H1 (cell line): ENCODE data around the gene L1TD1. TPM values are rescaled to one million over a fixed set of nuclear protein-coding genes. Genes with fewer than 3 reads are reported as not detected.
"Not testable (repeated sequence)": the region's sequence is repeated elsewhere in the genome, so short reads cannot be mapped to it uniquely, and the experiment has no call there.

ENCODE experiments used
- CTCF ChIA-PET: fragments of 300-600 bp; sonication (Branson Sonifier 250); formaldehyde crosslinking; loops from one replicate; lab custom pipeline; 2021; ENCODE audit not compliant: partially characterized antibody; lab: Charles Lee
- POLR2A ChIA-PET: fragments of 300-600 bp; sonication (Branson Sonifier 250); formaldehyde crosslinking; loops from one replicate; lab custom pipeline; 2021; ENCODE audit warnings: inconsistent platforms; ENCODE audit not compliant: partially characterized antibody; lab: Charles Lee
- DNase-seq, 2 experiments: peaks; one replicate each; pipeline versions ENCODE4 v3.0.0 to v3.0.0-alpha.2; 2010 to 2022; ENCODE audit warnings: low spot score in 2 of 2, low read depth in 1 of 2, mixed read lengths in 1 of 2
- FAIRE-seq: peaks from 2 replicates; lab custom pipeline; 2011; peaks lifted over from hg19 to GRCh38; lab: Jason Lieb, UNC
- H2AFZ ChIP-seq: 2 replicates; pipeline ENCODE4 v1.8.1; 2012; ENCODE audit warnings: low read length, inconsistent platforms
- H2AK5ac ChIP-seq: 2 replicates; pipeline ENCODE4 v1.6.1; 2013; ENCODE audit warnings: low read depth, low read length
- H2BK120ac ChIP-seq: replicated peaks from 2 replicates; pipeline ENCODE3; 2013; ENCODE audit warnings: low read depth, low read length, inconsistent platforms
- H2BK12ac ChIP-seq: 2 replicates; pipeline ENCODE4 v1.6.1; 2013; ENCODE audit warnings: low read depth, low read length
- H2BK15ac ChIP-seq: 2 replicates; pipeline ENCODE4 v1.6.1; 2013; ENCODE audit warnings: low read length
- H2BK20ac ChIP-seq: 2 replicates; pipeline ENCODE4 v1.6.1; 2013; ENCODE audit warnings: low read length
- H2BK5ac ChIP-seq: 2 replicates; pipeline ENCODE4 v1.6.1; 2013; ENCODE audit warnings: low read depth, low read length
- H3K14ac ChIP-seq: 2 replicates; pipeline ENCODE4 v1.6.1; 2013; ENCODE audit warnings: inconsistent platforms; ENCODE audit not compliant: insufficient read length
- H3K18ac ChIP-seq: 2 replicates; pipeline ENCODE4 v1.6.1; 2013; ENCODE audit warnings: low read length; ENCODE audit errors: extremely low read depth
- H3K23ac ChIP-seq: 2 replicates; pipeline ENCODE4 v1.6.1; 2013; ENCODE audit warnings: inconsistent platforms; ENCODE audit not compliant: insufficient read length
- H3K23me2 ChIP-seq: 2 replicates; pipeline ENCODE4 v1.6.1; 2013; ENCODE audit warnings: low read depth, low read length
- H3K27ac ChIP-seq: 2 replicates; pipeline ENCODE4 v1.6.1; 2011; ENCODE audit warnings: low read depth, low read length, inconsistent platforms
- H3K27me3 ChIP-seq, 4 experiments: replicated peaks in 1 of 4; 1 replicate in 1 of 4; 2 replicates in 3 of 4; pipeline versions ENCODE4 v1.6.1 to v1.8.1; 2011 to 2013; ENCODE audit warnings: low read length in 3 of 4, mild to moderate bottlenecking in 3 of 4, inconsistent platforms in 2 of 4, mixed read lengths in 2 of 4, moderate library complexity in 1 of 4; ENCODE audit not compliant: control insufficient read depth in 3 of 4, insufficient read depth in 3 of 4; ENCODE audit errors: extremely low read depth in 1 of 4
- H3K36me3 ChIP-seq, 4 experiments: 2 replicates each; pipeline versions ENCODE4 v1.6.1 to v1.8.1; 2011 to 2013; ENCODE audit warnings: mild to moderate bottlenecking in 4 of 4, low read length in 3 of 4, moderate library complexity in 2 of 4, control low read depth in 1 of 4, inconsistent platforms in 1 of 4; ENCODE audit not compliant: insufficient read depth in 4 of 4, control insufficient read depth in 2 of 4
- H3K4ac ChIP-seq: replicated peaks from 2 replicates; pipeline ENCODE3; 2013; ENCODE audit warnings: low read length, low read depth, mixed read lengths, inconsistent platforms; ENCODE audit not compliant: insufficient read length
- H3K4me1 ChIP-seq, 4 experiments: replicated peaks in 1 of 4; 1 replicate in 1 of 4; 2 replicates in 3 of 4; pipeline versions ENCODE4 v1.6.1 to v1.8.1; 2011 to 2013; ENCODE audit warnings: low read length in 3 of 4, inconsistent platforms in 2 of 4, mixed read lengths in 1 of 4; ENCODE audit not compliant: insufficient read depth in 4 of 4, control insufficient read depth in 3 of 4
- H3K4me2 ChIP-seq, 2 experiments: 2 replicates each; pipeline versions ENCODE4 v1.6.1 to v1.8.1; 2011 to 2013; ENCODE audit warnings: low read depth in 2 of 2, low read length in 2 of 2, control low read depth in 1 of 2, inconsistent platforms in 1 of 2, mild to moderate bottlenecking in 1 of 2; ENCODE audit not compliant: insufficient read depth in 1 of 2
- H3K4me3 ChIP-seq, 4 experiments: fragments of 200-600, 300-600 bp in 1 of 4; sonication (generic), shearing (Covaris generic), sonication (Bioruptor Twin) in 1 of 4; 2 replicates each; pipeline versions ENCODE4 v1.5.1 to v1.8.1; 2011 to 2016; ENCODE audit warnings: low read length in 4 of 4, low read depth in 3 of 4, control low read depth in 2 of 4, inconsistent platforms in 2 of 4, mild to moderate bottlenecking in 2 of 4, mixed read lengths in 1 of 4, moderate library complexity in 1 of 4; ENCODE audit not compliant: insufficient read depth in 2 of 4; ENCODE audit errors: extremely low read depth in 1 of 4
- H3K56ac ChIP-seq: replicated peaks from 2 replicates; pipeline ENCODE3; 2013; ENCODE audit warnings: low read depth, mild to moderate bottlenecking, mixed read lengths, low read length, inconsistent platforms; ENCODE audit not compliant: insufficient read length
- H3K79me1 ChIP-seq: 2 replicates; pipeline ENCODE4 v1.6.1; 2013; ENCODE audit warnings: low read depth, low read length, control low read depth
- H3K79me2 ChIP-seq, 2 experiments: 2 replicates each; pipeline versions ENCODE4 v1.6.1 to v1.8.1; 2012 to 2013; ENCODE audit warnings: low read length in 2 of 2, mild to moderate bottlenecking in 2 of 2, inconsistent platforms in 1 of 2; ENCODE audit not compliant: insufficient read depth in 2 of 2, control insufficient read depth in 1 of 2
- H3K9ac ChIP-seq, 4 experiments: replicated peaks in 1 of 4; 1 replicate in 1 of 4; 2 replicates in 3 of 4; pipeline versions ENCODE4 v1.6.1 to v1.8.1; 2011 to 2013; ENCODE audit warnings: low read depth in 3 of 4, low read length in 3 of 4, control low read depth in 2 of 4, mild to moderate bottlenecking in 2 of 4, moderate library complexity in 2 of 4, inconsistent platforms in 1 of 4; ENCODE audit errors: extremely low read depth in 1 of 4
- H3K9me3 ChIP-seq, 2 experiments: 2 replicates each; pipeline versions ENCODE4 v1.6.1 to v1.8.1; 2012 to 2013; ENCODE audit warnings: mild to moderate bottlenecking in 2 of 2, moderate library complexity in 2 of 2, control low read depth in 1 of 2, inconsistent platforms in 1 of 2, low read depth in 1 of 2, low read length in 1 of 2, mixed read lengths in 1 of 2; ENCODE audit not compliant: insufficient read depth in 2 of 2
- H4K20me1 ChIP-seq, 2 experiments: replicated peaks in 1 of 2; 2 replicates each; pipeline versions ENCODE3 to v1.8.1; 2011 to 2013; ENCODE audit warnings: inconsistent platforms in 2 of 2, low read length in 2 of 2, mild to moderate bottlenecking in 1 of 2; ENCODE audit not compliant: insufficient read depth in 2 of 2, control insufficient read depth in 1 of 2
- H4K5ac ChIP-seq: 2 replicates; pipeline ENCODE4 v1.6.1; 2013; ENCODE audit warnings: low read length, low read depth, mixed read lengths, inconsistent platforms; ENCODE audit not compliant: insufficient read length
- H4K8ac ChIP-seq: 2 replicates; pipeline ENCODE4 v1.8.0; 2013; ENCODE audit warnings: mild to moderate bottlenecking, moderate library complexity, low read length, inconsistent platforms; ENCODE audit not compliant: insufficient read depth; ENCODE audit errors: extremely low read depth
- H4K91ac ChIP-seq: replicated peaks from 2 replicates; pipeline ENCODE3; 2013; ENCODE audit warnings: low read length, mixed read lengths, inconsistent platforms; ENCODE audit not compliant: insufficient read length
- CTCF ChIP-seq, 3 experiments: IDR thresholded peaks; 1 replicate in 2 of 3; 2 replicates in 1 of 3; pipeline versions ENCODE4 v1.5.1 to v1.6.1; 2011; ENCODE audit warnings: low read length in 3 of 3, mild to moderate bottlenecking in 3 of 3, inconsistent platforms in 2 of 3, low read depth in 1 of 3, moderate library complexity in 1 of 3; ENCODE audit not compliant: insufficient read depth in 1 of 3; ENCODE audit errors: control extremely low read depth in 1 of 3
- FOSL1 ChIP-seq: IDR thresholded peaks from 2 replicates; pipeline ENCODE4 v1.6.1; 2011; ENCODE audit warnings: mild to moderate bottlenecking, low read depth, low read length, moderate library complexity; ENCODE audit not compliant: insufficient read depth
- RBBP5 ChIP-seq: IDR thresholded peaks from 2 replicates; pipeline ENCODE4 v1.7.1; 2012; ENCODE audit warnings: low read depth, mild to moderate bottlenecking, inconsistent platforms, low read length, moderate library complexity, borderline replicate concordance
- SRF ChIP-seq: IDR thresholded peaks from 2 replicates; pipeline ENCODE4 v1.6.1; 2011; ENCODE audit warnings: mild to moderate bottlenecking, low read depth, low read length, moderate library complexity
- TAF1 ChIP-seq: IDR thresholded peaks from 2 replicates; pipeline ENCODE4 v1.6.1; 2011; ENCODE audit warnings: mild to moderate bottlenecking, low read depth, low read length
- TAF7 ChIP-seq: optimal IDR thresholded peaks from 2 replicates; pipeline ENCODE3; 2011; ENCODE audit warnings: low read depth, mild to moderate bottlenecking, inconsistent platforms, low read length, moderate library complexity, borderline replicate concordance
- USF2 ChIP-seq: IDR thresholded peaks from 2 replicates; pipeline ENCODE4 v1.6.1; 2011; ENCODE audit warnings: low read length, improper control_type of control experiment
- WGBS, 2 experiments: shearing (Covaris generic) in 1 of 2; methylation state at CpG; one replicate each; pipeline versions ENCODE4 v1.1.6 to v1.1.7; 2013 to 2015; ENCODE audit warnings: low lambda C conversion rate in 2 of 2, mixed read lengths in 2 of 2, inconsistent platforms in 1 of 2, low coverage in 1 of 2, missing lambda C conversion rate in 1 of 2; ENCODE audit not compliant: insufficient replicate concordance in 2 of 2, insufficient coverage in 1 of 2, insufficient read length in 1 of 2; ENCODE audit errors: extremely low coverage in 1 of 2, missing lambda C conversion rate in 1 of 2; 5-methylcytosine and 5-hydroxymethylcytosine counted together
- polyA plus RNA-seq, 7 experiments: library from polyadenylated mRNA; depleted of rRNA in 3 of 7; stranded (reverse) in 5 of 7; unstranded in 2 of 7; fragments of >200 nt in 5 of 7; fragments of 200-250 nt in 2 of 7; gene quantifications; 1 replicate in 5 of 7; 2 replicates in 1 of 7; 4 replicates in 1 of 7; pipeline versions ENCODE4 v1.2.1 to v1.2.3, GENCODE V29; 2011 to 2013; ENCODE audit warnings: missing spikeins in 2 of 7, mixed read lengths in 2 of 7
- total RNA-seq: library from RNA; stranded (reverse); fragmentation: NEBNext Ultra II Directional; extraction: Animal tissue kit (Norgen Biotek cat#: 25700); gene quantifications from 2 replicates; pipeline ENCODE4 v1.2.1, GENCODE V29; 2021

Gene L1TD1
- total and polyA plus RNA-seq, 2 of the 8 experiments (the other 6 are each of a cell fraction or from before 2014, with no cell fraction given): 35.3 to 441 TPM

- TF ChIP-seq TAF1: no peak
- no peak for TF ChIP-seq RBBP5
- TF ChIP-seq USF2: no peak
- TF ChIP-seq FOSL1: no peak
- no peak for TF ChIP-seq SRF
- TF ChIP-seq CTCF (IDR thresholded peaks at IDR 0.05; ENCODE audit: control extremely low read depth in 1 of 3, insufficient read depth in 1 of 3, low read depth in 1 of 3, low read length in 3 of 3): no peak
- no peak for TF ChIP-seq TAF7
Measured at GRCh38 chr1:62241371-62242131, 46.9 kb downstream of the L1TD1 start (continued).

GRCh38 chr1:62244380-62244779, 49.7 kb downstream of the L1TD1 start:
- H3K14ac ChIP-seq, H4K91ac ChIP-seq, FAIRE-seq, H2BK12ac ChIP-seq, H2AK5ac ChIP-seq, H2BK120ac ChIP-seq, H3K4me1 ChIP-seq, H3K23me2 ChIP-seq, H3K79me2 ChIP-seq, H3K27ac ChIP-seq, H3K9ac ChIP-seq, H3K4me3 ChIP-seq, H2AFZ ChIP-seq, H4K20me1 ChIP-seq, H2BK20ac ChIP-seq, H3K9me3 ChIP-seq, H3K27me3 ChIP-seq, H3K79me1 ChIP-seq, H3K4ac ChIP-seq, DNase-seq, H3K18ac ChIP-seq, H3K4me2 ChIP-seq, H2BK5ac ChIP-seq, H3K56ac ChIP-seq, H4K8ac ChIP-seq, H3K23ac ChIP-seq, H3K36me3 ChIP-seq, H2BK15ac ChIP-seq, H4K5ac ChIP-seq: not testable (repeated sequence)
- ChIA-PET POLR2A (interaction anchor here (1.1 to 2.1 kb wide), 2 partner anchors 11 to 15 kb away, joined by 3 to 8 read pairs; no protein-coding TSS in a partner anchor), CTCF (interaction anchor here (1.0 to 3.0 kb wide), 9 partner anchors 7 to 86 kb away, joined by 3 to 11 read pairs (median 5); no protein-coding TSS in a partner anchor)
- 72% methylated on average over 3 of the region's 3 CpGs; no CpG with 5 or more reads in 1 of the 2 experiments for WGBS, 2 experiments
